ENCODE results near the gene TRAF3IP1. TPM values are rescaled to one million over a fixed set of nuclear protein-coding genes. Genes with fewer than 3 reads are reported as not detected.

Gene TRAF3IP1
- polyA plus RNA-seq, 4 donors: 5.1 to 10.1 (median 7.5) TPM

DNA sequence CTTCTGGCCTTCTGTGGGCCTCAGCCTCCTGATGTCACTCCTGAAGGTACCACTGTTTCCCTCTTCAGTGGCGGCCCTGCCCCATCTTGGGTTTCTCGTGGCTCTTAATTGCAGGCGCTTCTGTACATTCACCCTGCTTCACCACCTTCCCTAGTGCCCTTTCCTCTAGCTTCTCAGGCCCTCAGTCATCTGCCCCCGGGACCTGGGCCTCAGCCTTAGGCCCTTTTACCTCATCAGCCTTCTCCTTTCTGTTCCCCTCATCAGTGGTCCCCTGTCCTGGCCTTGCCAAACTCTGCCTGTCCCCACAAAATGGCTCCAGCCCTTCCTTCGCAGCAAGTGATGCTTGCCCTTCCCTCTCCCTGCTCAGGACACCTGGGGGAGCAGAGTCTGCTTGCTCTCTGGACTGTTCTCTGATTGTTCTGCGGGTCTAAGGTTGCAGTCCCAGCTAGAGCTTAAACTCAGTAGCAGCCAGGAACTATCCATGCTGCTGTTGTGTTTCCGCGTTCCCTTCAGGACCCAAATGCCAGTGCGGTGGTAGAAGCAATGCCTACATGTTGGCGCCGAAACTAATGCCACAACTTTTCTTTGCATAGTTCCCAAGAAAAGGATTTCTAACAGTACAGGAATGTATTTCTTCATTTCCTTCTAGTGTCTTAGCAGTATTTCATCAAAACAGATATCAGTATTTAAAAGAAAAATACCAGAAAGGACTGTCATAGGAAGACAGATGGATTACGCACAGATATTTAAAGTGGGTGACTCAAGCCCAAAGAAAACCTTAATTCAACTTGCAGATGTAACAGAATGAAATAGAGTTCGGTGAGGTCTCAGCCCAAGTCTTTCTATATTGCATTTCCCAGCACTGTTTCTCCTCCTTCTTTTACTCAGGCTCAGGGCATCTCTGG lies 113.9 kb downstream of the TRAF3IP1 start:
- WGBS, 3 donors: 89 to 95% (median 93%) methylated on average over 13 of the region's 13 CpGs
- no peak overlapping the region for H3K4me3 ChIP-seq (ENCODE audit: low read depth in 1 of 3, low read length in 3 of 3)
- H3K27me3 ChIP-seq (ENCODE audit: control insufficient read depth in 3 of 3, insufficient read depth in 3 of 3, low read length in 3 of 3): no peaks in the 10 kb centered on the region
- H3K4me1 ChIP-seq (ENCODE audit: control insufficient read depth in 3 of 3, insufficient read depth in 2 of 3, low read depth in 1 of 3, low read length in 2 of 3): no peaks in the 10 kb centered on the region
- peaks cover 0 to 7% of the 10 kb centered on the region in 2 donors for H3K9me3 ChIP-seq (ENCODE audit: control insufficient read depth in 2 of 2, insufficient read depth in 1 of 2, low read depth in 1 of 2, low read length in 1 of 2)
- peaks cover 0 to 41% (median 20%) of the 10 kb centered on the region in 3 donors for H3K36me3 ChIP-seq (ENCODE audit: control insufficient read depth in 3 of 3, insufficient read depth in 2 of 3, low read depth in 1 of 3, low read length in 3 of 3)
- DNase-seq: no peak
- H3K27ac ChIP-seq (ENCODE audit: low read depth in 1 of 3, low read length in 2 of 3): no peak overlapping the region
- no peak for FAIRE-seq

DNA sequence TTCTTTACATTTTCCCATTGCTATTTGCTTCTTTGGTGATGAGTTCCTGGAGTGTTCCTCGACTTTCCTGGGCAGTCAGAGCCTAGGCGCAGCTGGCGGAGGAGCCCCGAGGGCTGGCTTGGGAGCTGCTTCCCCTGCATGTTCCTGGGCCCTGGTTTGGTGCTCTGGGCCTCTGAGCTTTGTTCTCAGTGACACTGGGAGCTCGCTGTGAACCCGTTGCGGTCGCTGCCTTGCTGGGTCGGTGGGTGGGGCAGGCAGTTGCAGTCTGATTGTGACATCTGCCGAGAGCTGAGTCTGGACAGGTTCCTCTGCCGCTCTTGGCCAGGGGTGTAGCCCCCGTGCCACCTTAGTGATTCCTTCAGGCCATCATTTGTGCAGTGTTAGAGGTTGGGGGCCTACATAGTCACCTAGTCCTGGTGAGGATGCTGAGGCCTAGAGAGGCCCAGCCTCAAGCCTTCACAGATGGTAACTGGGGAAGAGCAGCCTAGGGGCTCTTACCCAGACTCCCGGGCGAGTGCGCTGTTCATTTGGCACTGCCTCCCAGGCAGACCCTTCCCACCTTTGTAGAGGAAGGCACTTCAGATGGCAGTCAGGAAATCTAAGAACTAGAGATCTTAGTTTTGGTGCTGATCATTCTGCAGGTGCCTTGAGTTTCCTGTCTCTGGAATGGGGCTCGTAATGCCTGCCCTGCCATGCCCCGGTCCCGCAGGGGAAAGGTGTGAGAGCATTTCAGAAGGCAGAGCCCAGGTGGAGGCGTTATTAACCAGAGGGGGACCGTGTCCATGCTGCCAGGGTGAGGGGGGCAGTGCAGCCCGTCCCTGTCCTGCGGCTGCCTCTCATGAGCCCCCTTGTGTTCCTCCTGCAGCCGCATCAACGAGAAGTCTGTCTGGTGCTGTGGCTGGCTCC lies 114.8 kb downstream of the TRAF3IP1 start:
- FAIRE-seq: no peak
- peaks cover 0 to 7% of the 10 kb centered on the region in 2 donors for H3K9me3 ChIP-seq (ENCODE audit: control insufficient read depth in 2 of 2, insufficient read depth in 1 of 2, low read depth in 1 of 2, low read length in 1 of 2)

DNA sequence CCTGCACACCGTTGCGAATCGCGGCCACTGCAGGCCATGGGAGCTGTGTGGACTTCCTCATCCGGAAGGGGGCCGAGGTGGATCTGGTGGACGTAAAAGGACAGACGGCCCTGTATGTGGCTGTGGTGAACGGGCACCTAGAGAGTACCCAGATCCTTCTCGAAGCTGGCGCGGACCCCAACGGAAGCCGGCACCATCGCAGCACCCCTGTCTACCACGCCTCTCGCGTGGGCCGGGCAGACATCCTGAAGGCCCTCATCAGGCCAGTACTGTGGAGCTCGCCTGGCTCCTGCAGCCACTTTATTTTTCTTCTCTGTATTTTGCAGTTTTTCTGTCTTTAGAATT lies 115.4 kb downstream of the TRAF3IP1 start:
- whole genome bisulfite sequencing, 3 donors: 95 to 98% (median 95%) methylated on average over 20 of the region's 20 CpGs
- DNase-seq: no peak
- Histone ChIP-seq H3K9me3 (ENCODE audit: control insufficient read depth in 2 of 2, insufficient read depth in 1 of 2, low read depth in 1 of 2, low read length in 1 of 2) (peaks cover 0 to 4% of the 10 kb centered on the region in 2 donors), H3K36me3 (ENCODE audit: control insufficient read depth in 3 of 3, insufficient read depth in 2 of 3, low read depth in 1 of 3, low read length in 3 of 3) (peaks cover 0 to 46% (median 22%) of the 10 kb centered on the region in 3 donors), H3K4me3 (ENCODE audit: low read depth in 1 of 3, low read length in 3 of 3) (no peak overlapping the region), H3K27me3 (ENCODE audit: control insufficient read depth in 3 of 3, insufficient read depth in 3 of 3, low read length in 3 of 3) (no peaks in the 10 kb centered on the region), H3K4me1 (ENCODE audit: control insufficient read depth in 3 of 3, insufficient read depth in 2 of 3, low read depth in 1 of 3, low read length in 2 of 3) (no peaks in the 10 kb centered on the region), H3K27ac (ENCODE audit: low read depth in 1 of 3, low read length in 2 of 3) (no peak overlapping the region)
- no peak for FAIRE-seq

More for the DNA sequence above, 114.8 kb downstream of the TRAF3IP1 start:
- H3K4me3 ChIP-seq (ENCODE audit: low read depth in 1 of 3, low read length in 3 of 3): no peak overlapping the region
- 92% methylated on average over 24 of the region's 24 CpGs for WGBS, 3 donors
- no peak for DNase-seq
- no peaks in the 10 kb centered on the region for H3K27me3 ChIP-seq (ENCODE audit: control insufficient read depth in 3 of 3, insufficient read depth in 3 of 3, low read length in 3 of 3)
- no peak overlapping the region for H3K27ac ChIP-seq (ENCODE audit: low read depth in 1 of 3, low read length in 2 of 3)
- no peaks in the 10 kb centered on the region for H3K4me1 ChIP-seq (ENCODE audit: control insufficient read depth in 3 of 3, insufficient read depth in 2 of 3, low read depth in 1 of 3, low read length in 2 of 3)
- H3K36me3 ChIP-seq (ENCODE audit: control insufficient read depth in 3 of 3, insufficient read depth in 2 of 3, low read depth in 1 of 3, low read length in 3 of 3): peaks cover 0 to 44% (median 20%) of the 10 kb centered on the region in 3 donors

GRCh38 chr2:238438856-238439849 lies 118.8 kb downstream of the TRAF3IP1 start:
- H3K36me3 ChIP-seq (ENCODE audit: control insufficient read depth in 3 of 3, insufficient read depth in 2 of 3, low read depth in 1 of 3, low read length in 3 of 3): peaks cover under 1 to 35% (median 16%) of the 10 kb centered on the region in 3 donors
- H3K27ac ChIP-seq (ENCODE audit: low read depth in 1 of 3, low read length in 2 of 3): no peak overlapping the region
- no peak overlapping the region for H3K4me3 ChIP-seq (ENCODE audit: low read depth in 1 of 3, low read length in 3 of 3)
- H3K4me1 ChIP-seq (ENCODE audit: control insufficient read depth in 3 of 3, insufficient read depth in 2 of 3, low read depth in 1 of 3, low read length in 2 of 3): no peaks in the 10 kb centered on the region
- no peak for FAIRE-seq
- DNase-seq: no peak
- H3K9me3 ChIP-seq (ENCODE audit: control insufficient read depth in 2 of 2, insufficient read depth in 1 of 2, low read depth in 1 of 2, low read length in 1 of 2): no peaks in the 10 kb centered on the region
- 75 to 79% (median 75%) methylated on average over 24 of the region's 24 CpGs for WGBS, 3 donors
- no peaks in the 10 kb centered on the region for H3K27me3 ChIP-seq (ENCODE audit: control insufficient read depth in 3 of 3, insufficient read depth in 3 of 3, low read length in 3 of 3)

DNA sequence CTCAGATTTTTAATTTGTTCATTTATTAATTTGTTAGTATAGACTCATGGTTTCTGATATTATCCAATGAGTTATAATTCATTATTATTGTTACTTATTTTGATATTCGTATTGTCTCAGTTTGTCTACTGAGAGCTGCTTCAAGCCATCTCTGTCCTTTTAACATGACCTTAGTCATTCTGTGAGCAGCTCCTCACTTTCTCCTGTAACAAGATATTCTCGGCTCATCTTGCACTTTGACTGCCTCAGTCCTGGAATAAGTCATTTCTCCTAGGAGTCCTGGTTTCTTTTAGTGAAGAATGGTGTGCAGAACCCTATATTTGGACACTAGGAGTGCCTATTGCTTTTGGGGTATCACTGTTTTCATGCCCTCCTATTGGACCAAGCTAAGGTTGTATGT lies 119.6 kb downstream of the TRAF3IP1 start:
- FAIRE-seq: no peak
- H3K27ac ChIP-seq (ENCODE audit: low read depth in 1 of 3, low read length in 2 of 3): no peak overlapping the region
- no peak overlapping the region for H3K4me3 ChIP-seq (ENCODE audit: low read depth in 1 of 3, low read length in 3 of 3)
- H3K9me3 ChIP-seq (ENCODE audit: control insufficient read depth in 2 of 2, insufficient read depth in 1 of 2, low read depth in 1 of 2, low read length in 1 of 2): no peaks in the 10 kb centered on the region
- H3K27me3 ChIP-seq (ENCODE audit: control insufficient read depth in 3 of 3, insufficient read depth in 3 of 3, low read length in 3 of 3): no peaks in the 10 kb centered on the region
- WGBS, 3 donors: 77 to 82% (median 78%) methylated on average over 2 of the region's 2 CpGs
- H3K4me1 ChIP-seq (ENCODE audit: control insufficient read depth in 3 of 3, insufficient read depth in 2 of 3, low read depth in 1 of 3, low read length in 2 of 3): no peaks in the 10 kb centered on the region
- DNase-seq: no peak
- H3K36me3 ChIP-seq (ENCODE audit: control insufficient read depth in 3 of 3, insufficient read depth in 2 of 3, low read depth in 1 of 3, low read length in 3 of 3): peaks cover 6 to 36% (median 18%) of the 10 kb centered on the region in 3 donors

- DNase-seq (no peak), FAIRE-seq (no peak)
- no peak overlapping the region for H3K4me3 ChIP-seq (ENCODE audit: low read depth in 1 of 3, low read length in 3 of 3)
- peaks cover 7 to 35% (median 19%) of the 10 kb centered on the region in 3 donors for H3K36me3 ChIP-seq (ENCODE audit: control insufficient read depth in 3 of 3, insufficient read depth in 2 of 3, low read depth in 1 of 3, low read length in 3 of 3)
- H3K4me1 ChIP-seq (ENCODE audit: control insufficient read depth in 3 of 3, insufficient read depth in 2 of 3, low read depth in 1 of 3, low read length in 2 of 3): no peaks in the 10 kb centered on the region
- no peak overlapping the region for H3K27ac ChIP-seq (ENCODE audit: low read depth in 1 of 3, low read length in 2 of 3)
- H3K9me3 ChIP-seq (ENCODE audit: control insufficient read depth in 2 of 2, insufficient read depth in 1 of 2, low read depth in 1 of 2, low read length in 1 of 2): no peaks in the 10 kb centered on the region
- H3K27me3 ChIP-seq (ENCODE audit: control insufficient read depth in 3 of 3, insufficient read depth in 3 of 3, low read length in 3 of 3): no peaks in the 10 kb centered on the region
- WGBS, 3 donors: 68 to 82% (median 72%) methylated on average over 4 of the region's 4 CpGs
These were observed 120.0 kb downstream of the TRAF3IP1 start for GRCh38 chr2:238440331-238440730.

GRCh38 chr2:238440767-238441166 lies 120.4 kb downstream of the TRAF3IP1 start:
- Histone ChIP-seq H3K27ac (ENCODE audit: low read depth in 1 of 3, low read length in 2 of 3) (no peak overlapping the region), H3K9me3 (ENCODE audit: control insufficient read depth in 2 of 2, insufficient read depth in 1 of 2, low read depth in 1 of 2, low read length in 1 of 2) (no peaks in the 10 kb centered on the region), H3K36me3 (ENCODE audit: control insufficient read depth in 3 of 3, insufficient read depth in 2 of 3, low read depth in 1 of 3, low read length in 3 of 3) (peaks cover 7 to 35% (median 15%) of the 10 kb centered on the region in 3 donors), H3K27me3 (ENCODE audit: control insufficient read depth in 3 of 3, insufficient read depth in 3 of 3, low read length in 3 of 3) (no peaks in the 10 kb centered on the region), H3K4me1 (ENCODE audit: control insufficient read depth in 3 of 3, insufficient read depth in 2 of 3, low read depth in 1 of 3, low read length in 2 of 3) (no peaks in the 10 kb centered on the region), H3K4me3 (ENCODE audit: low read depth in 1 of 3, low read length in 3 of 3) (no peak overlapping the region)
- FAIRE-seq (no peak), DNase-seq (no peak)
- 94 to 97% (median 95%) methylated on average over 11 of the region's 11 CpGs for WGBS, 3 donors
